Kasumi-1 (cell line): ENCODE results near the gene MTERF1.
"Not testable (repeated sequence)": the region's sequence is repeated elsewhere in the genome, so short reads cannot be mapped to it uniquely, and the experiment has no call there.

Experiments
- DNase-seq, 2 experiments: peaks; one replicate each; lab custom pipeline; 2025; lab: John Stamatoyannopoulos, UW

Gene MTERF1

DNA sequence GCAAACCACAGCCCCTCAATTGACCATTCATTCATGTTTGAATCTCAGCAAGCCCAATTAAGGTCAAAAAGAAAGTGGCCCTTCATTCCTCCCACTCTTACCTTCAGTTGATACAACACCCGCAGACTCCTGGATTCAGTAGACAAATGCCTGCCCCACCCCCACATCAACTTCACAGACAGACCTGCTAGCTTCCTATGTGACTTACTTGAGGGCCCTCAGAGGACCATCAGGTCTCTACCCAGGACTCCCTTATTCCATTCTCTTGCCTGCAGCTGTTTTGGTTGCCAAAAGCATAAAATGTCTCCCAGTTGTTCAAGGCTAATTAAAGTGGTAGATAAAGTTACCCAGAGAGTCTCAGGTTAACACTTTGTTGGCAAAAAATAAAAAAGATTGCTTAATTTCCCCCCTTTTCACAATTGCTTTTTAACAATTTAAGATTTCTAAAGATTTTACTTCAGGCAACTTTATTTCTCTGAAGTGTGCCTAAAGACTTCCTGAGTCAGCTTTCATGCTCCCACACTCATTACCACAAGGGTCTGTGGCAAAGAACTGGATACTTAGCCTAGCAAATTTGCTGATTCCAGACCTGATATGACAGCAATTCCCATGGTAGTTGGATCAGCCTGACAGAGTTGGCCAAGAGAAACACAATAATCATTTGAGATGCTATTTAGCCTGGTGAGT is 3.3 kb upstream of the MTERF1 start:
- DNase-seq, result no peak

DNA sequence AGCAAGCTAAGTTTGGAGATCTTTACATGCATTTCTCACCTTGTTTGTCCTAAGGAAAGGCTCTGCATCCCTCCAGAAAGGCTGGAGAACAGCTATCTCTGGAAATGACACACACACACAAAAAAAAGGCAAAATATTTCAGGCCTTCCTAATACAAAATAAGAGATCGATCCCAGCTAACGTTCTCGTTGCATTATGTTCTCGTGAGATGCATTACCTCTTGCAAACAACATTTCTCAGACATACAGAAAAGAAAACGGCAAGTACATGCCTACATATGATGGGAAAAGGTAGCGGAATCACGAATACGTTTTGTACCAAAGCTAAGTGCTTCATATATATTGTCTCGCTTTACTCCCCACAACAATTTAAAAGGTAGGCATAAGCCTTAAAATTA is 488 bp downstream of the MTERF1 start:
- no peak for DNase-seq

DNA sequence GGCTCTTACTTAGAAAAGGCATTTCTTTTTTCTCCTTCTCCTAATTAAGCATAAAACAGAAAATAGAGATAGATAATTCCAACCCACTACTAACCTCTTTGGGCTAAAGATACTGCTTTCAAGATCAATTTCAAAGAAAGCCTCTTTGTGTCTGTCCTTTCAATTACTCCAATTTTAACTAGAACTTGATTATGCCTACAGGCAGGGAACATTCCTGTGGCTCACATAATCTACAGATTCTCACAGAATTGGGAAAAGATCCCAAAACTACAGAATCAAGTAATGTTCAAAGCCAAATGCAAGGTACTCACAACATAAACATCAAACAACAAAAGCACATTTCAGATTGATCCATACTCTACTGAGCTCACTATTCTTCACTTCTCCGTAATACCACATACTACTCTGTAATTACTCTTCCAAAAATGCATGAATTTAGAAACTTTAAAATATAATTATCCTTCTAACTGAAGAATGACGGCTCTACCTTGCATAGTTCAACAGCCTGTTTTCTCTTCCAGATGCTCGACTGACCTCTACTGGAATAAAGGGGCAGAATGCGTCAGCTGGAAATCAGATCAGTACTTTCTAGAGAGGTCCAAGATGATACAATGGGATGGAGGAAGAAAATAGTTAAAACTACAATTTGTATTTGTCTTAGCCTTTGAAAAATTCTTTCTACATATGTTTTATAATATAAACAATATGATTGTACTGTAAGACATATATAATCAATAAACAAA is 3.9 kb downstream of the MTERF1 start:
- no peak for DNase-seq

DNA sequence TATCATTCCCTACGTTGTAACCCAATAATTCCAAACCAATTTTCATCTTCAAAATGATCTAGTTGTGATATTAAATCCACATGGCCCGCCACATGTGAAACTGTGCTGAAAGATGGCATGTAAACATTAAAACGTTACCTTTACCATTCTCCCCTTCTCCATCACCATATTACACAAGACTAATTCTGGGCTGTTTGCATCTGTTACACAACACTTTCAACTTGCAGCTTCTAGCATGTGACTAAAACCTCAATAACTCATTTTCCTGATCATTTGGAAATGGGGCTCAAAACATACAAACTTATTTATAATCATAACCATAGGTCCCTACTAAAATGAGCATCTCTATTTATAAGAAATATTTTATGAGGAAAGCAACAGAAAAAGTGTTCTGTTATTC is 4.7 kb downstream of the MTERF1 start:
- no peak for DNase-seq

DNA sequence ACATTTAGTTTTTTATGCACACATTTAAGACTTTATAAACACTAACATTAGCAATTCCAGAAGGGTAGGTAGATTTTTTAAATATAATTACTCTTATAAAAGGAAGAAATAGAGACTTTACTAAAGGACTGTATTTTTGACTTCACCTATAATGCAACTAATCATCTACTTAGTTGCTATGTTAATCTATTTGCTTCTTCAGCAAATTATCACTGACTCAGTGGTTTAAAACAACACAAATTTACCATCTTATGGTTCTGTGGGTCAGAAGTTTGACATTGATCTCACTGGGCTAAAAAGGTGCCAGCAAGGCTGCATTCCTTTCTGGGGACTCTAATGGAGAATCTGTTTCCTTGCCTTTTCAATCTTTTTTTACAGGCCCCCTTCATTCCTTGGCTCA is 7.6 kb downstream of the MTERF1 start:
- no peak for DNase-seq

DNA sequence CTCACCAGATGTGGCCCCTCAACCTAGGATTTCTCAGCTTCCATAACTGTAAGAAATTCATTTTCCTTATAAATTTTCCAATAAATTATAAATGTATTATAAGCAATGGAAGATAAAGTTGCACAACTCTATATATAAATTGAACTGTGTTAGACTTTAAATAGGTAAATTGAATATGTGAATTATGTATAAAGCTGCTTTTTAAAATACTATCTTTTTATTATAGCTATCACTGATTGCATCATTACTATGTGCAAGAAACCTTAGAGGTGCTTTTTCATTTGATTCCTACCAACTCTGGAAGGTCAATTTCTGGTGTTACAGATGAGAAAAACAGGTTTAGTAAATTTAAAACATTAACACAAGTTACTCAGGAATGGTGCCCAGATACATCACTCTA is 8.4 kb downstream of the MTERF1 start:
- no peak for DNase-seq

DNA sequence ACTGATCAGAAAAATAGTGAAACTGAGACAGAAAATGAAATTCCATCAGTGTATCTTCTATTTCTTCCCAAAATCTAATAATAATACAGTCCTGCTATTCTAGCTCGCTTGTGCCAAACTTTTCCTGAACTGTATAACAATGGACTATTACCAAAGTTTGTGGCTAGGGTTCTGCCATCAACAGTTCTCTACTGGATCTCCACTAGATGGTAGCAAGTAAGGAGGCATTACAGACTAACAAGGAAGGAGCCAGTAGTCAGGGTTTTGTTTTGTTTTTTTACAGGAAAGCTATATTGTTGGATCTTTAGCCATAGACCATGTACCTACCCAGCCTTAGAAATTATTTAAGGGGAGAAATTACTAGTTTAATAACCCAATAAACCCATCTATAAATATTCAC is 10.8 kb downstream of the MTERF1 start:
- DNase-seq, result peak; percentile 31 to 32

DNA sequence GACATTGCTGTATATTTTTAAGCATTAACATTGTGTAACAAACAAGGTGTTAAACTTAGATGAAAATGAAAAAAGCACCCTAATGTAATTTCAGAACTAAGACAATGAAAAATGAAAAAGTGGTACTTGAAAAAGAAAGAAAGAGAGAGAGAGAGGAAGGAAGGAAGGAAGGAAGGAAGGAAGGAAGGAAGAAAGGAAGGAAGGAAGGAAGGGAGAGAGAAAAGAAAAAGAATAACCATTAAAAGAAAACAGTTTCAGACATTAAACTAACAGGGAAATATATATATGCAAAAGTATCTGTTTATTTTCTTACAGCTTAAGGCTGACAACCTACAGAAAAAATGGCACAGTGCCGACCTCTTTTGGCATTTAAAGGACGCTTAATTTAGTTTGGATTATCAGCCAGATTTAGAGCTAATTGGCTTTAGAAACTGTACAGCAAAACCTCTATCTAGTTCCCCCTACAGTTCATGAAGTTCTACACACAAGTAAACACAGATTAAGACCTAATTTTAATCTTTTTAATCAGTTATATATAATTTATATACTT is 13.8 kb downstream of the MTERF1 start:
- no peak for DNase-seq

DNA sequence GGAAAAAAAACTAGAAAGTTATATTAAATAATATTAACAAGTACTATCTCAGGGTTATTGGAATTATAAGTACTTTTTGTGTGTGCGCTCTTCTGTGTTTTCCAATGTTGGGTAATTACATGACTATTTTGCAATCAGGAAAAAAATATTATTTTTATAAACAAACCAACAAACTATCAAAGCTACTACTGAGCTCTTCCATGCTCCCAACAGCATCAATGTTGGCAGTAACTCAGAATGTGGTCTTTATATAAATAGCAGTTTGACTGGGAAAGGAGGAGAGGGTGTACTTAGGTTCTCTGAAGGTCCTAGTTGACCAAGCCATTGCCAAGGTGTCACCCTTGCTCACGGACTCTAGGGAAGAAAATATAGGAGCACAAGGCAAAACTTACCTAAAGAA is 15.0 kb downstream of the MTERF1 start:
- no peak for DNase-seq

DNA sequence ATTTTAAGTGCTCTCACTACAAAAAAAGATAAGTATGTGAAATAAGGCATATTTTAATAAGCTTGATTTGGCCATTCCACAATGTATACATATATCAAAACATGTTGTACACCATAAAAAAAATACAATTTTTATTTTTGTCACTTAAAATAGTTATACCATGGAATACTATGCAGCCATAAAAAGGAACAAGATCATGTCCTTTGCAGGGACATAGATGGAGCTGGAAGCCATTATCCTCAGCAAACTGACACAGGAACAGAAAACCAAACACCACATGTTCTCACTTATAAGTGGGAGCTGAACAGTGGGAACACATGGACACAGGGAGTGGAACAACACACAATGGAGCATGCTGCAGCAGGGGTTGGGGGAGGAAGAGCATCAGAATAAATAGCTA is 15.9 kb downstream of the MTERF1 start:
- DNase-seq, result not testable (repeated sequence)

DNA sequence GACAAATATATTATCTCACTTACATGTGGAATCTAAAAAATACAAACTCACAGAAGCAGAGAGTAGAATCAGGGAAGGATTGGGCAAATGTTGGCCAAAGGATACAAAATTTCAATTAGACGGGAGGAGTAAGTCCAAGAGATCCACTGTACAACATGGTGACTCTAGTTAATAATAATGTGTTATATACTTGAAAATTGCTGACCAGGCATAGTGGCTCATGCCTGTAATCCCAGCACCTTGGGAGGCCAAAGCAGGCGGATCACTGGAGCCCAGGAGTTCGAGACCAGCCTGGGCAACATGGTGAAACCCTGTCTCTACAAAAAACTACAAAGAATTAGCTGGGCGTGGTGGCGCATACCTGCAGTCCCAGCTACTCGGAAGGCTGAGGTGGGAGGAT is 16.4 kb downstream of the MTERF1 start:
- no peak for DNase-seq

DNA sequence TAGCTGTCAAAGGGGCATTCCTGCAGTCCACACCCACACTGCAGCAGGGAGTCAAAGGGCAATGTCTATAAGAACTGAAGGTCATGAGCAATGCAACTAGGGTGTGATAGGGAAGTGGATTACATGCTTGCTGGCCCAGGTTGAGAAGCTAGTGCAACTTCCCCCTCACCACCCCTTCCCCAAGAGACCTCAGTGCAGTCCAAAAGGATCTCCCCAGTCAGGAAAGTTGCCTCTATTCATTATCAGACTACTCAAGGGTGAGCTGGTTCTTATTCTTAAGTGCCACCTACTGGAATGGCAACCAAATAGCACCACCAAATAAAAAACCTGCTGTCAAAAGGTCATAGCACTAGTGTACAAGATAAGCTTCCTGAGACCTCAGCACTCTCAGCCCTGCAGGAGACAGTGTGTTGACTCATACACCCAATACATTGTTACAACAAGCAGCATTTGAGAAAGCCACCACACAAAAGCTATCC is 28.2 kb downstream of the MTERF1 start:
- peak; percentile 59 to 67 for DNase-seq

DNA sequence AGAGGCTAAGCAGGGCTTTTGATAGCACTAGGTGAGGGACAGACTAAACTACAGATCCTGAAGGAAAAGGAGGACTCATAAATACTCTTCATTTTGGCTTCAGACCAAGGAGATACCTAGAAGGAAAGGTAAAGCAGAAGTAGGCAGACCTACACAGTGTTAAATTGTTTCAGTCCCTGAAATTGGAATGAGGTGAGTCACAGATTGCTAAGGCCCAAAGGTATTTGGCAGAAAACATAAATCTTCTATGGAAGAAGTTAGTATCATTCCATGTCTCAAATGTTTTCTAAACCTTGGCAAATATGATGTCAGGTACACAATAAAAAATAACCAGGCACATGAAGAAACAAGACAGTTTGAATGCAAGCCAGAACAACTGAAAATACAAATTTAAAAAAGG is 30.0 kb downstream of the MTERF1 start:
- no peak for DNase-seq

DNA sequence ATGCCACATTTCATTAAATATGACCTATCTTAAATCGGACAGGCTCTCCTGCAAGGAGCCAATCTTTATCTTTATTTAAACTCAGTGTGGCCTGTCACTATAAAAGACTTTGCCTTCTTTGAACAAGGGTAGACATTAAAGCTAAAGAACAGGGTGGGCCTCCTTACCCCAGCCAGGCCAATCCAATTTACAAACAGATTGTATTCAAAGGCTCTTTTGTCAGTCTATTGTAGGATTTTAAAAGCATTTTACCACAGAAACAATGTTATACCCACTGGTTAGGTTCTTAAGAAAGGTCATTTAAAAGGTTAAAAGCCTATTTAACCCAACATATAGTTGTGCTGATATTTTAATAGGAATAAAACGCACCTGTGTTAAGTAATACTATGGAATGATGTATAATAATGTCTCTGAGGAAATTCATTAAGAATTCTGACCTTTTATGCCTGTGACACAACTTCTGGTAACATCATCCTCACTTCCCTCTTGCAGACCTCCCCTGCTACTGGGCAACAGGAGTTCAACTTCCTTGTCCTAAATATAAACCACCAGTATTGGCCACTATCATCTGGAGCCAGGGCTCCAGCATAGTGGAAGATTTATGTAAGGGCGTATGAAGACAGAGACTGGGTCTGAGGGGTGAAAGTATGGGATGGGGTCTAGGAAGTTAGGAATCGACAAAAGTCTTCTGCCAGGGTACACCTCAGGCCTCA is 32.5 kb downstream of the MTERF1 start:
- peak; percentile 29 to 31 for DNase-seq

DNA sequence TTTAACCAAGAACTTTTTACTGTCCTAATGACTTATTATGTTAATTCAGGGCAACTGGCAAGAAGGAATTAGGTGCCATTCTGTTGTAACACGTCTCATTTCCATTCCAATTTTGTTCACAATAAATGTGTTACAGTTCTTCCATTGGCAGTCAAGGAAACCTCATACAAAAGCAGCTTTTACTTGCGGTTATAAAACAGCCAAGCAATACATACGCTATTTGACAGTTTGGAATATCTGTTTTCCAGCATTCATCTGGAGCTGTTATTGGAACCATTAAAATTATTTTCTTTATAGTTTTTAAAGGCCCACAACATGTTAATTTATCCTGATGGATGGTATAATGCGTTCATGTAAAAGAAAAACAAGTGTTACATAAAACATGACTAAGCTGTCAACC is 33.3 kb downstream of the MTERF1 start:
- DNase-seq, result no peak

DNA sequence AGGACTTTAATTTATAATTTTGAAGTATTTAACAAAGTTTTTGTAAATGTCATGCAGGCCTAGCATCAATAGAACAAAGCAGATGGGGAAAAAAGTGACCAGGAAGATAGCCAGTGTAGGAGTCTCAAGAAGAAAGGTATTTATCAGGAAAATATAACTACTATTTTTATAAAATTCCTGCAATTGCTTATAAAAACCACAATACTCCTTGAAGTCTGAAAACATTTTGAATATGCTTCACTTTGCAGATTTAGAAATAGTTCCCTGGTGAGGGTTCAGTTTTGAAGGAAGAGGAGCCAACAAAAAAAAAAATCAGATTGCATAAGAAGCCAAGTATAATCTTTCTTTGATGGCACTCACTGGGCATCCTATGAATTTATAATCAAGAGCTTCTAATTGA is 34.1 kb downstream of the MTERF1 start:
- no peak for DNase-seq

DNA sequence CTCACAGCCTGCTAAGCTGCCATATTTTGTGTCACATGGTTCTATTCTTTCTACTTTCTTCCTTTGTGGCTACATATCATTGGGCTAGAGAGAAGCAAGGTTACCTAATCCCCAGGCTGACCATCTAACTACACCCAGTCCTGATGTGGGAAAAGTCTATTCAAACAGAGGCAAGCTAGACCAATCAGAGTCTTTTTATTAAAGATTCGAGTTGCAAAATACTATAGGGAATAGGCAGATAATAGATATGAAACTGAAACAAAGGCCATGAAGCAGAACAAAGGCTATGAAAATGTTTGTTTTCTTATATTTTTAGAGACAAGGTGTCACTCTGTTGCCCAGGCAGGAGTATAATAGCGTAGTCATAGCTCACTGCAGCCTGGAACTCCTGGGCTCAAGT is 36.7 kb downstream of the MTERF1 start:
- DNase-seq, result no peak

DNA sequence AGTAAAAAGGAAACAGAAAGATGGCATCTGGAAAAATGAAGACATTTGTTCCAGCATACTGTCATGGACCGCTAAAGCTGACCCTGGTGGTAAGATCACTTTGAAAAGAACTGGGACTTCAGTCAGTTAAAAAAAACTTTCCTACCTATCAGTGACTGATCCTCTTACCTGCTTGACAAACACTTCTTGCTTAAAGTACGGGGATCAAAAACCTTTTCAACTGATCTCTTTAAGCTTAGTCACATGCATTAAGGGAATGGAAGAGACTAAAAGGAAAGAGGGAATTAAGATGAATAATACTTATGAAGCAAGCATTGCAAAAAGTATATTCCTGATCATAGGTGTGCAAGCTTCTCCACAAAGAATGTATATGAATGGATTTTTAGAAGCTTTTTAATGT is 42.1 kb downstream of the MTERF1 start:
- DNase-seq, result no peak

DNA sequence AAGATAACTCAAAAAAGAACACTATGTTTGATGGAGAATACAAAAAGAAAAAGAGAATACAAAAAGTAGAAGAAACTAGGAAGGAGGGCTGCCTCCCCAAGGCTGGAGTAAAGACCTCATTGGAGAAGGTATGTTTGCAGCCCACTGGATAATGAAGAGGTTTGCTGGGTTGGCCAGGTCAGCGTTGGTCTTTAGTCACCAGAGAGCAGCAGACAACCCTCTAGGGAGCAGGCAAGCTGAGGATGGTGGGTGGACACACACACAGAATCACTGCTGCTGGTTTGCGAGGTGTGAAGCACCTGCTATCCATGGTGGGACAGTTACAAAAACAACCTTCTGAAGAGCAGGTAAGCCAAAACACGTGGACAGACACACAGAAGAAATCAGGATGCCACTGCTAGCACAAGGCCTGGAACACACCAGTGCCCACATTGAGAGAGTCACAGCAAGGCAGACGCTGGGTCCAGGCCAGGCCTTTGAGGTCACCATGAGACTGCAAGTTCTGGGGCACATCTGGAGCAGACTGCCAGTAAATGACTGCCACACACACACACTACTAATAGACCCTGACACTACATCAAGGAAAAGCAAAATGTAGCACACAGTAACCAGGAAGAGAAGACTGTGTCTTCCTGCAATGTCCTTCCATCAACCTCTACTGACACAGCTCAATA is 43.0 kb downstream of the MTERF1 start:
- no peak for DNase-seq

DNA sequence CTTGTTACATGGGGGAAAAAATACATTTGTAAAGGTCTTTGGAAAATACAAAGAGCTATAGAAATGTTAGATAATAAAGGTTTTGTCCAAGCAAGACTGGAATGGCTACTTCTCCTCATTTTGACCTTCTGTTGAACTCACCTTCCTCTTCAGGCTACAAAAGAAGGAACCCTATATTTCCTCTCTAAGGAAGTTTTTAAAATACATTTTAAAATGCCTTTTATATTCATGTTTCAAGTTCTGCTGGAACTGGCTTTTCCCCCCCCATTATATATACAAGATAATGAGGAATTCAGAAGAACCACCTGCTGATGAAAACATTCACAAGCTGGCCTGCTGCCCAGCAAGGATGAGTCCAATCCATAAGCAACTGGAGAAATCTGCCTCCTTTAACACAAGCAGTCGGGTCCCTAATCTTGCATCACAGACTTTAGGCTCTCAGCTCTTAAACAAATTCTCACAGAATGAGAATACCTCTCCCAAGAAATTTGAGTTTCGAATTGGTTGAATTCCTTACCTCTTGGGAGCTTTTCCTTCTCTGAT is 44.6 kb downstream of the MTERF1 start:
- no peak for DNase-seq

DNA sequence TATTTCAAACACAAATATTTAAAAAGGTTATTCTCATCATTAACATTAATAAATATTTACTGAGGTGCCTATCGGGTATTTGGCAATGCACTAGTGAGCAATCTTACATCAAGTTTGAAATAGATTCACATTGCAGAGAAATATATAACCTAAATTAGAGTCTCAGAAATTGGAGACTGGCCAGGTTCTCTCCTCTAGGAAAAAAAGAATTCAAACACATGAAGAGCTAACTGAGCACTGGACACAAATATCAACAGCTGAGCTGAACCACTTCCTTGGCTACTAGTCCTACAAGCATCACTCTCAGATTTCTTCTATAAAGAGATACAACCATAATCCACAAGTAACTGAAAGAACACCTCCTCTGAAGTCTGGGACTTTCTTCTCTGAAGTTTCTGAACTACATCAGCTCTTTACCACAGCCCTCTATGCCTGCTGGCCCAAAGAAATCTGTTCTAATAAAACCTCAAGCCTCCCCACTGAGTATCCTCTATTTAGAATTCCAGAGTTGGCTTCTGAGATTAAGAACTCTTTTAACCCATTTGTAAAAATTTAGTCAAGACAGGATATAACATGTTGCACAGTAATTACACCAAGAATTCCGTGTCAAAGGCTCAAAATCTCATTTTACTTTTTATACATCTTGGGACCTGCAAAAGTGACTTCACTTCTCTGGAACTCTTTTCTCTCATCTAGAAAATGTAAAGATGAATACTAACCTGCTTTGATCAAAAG is 45.2 kb downstream of the MTERF1 start:
- DNase-seq, result no peak
